GM19468 (cell line): Measurements from ENCODE around the gene GPANK1.

Source experiments
- ATAC-seq: cut with Tn5 transposase; IDR thresholded peaks from one replicate; pipeline ENCODE4 v1.9.1; 2021; ENCODE audit warnings: mild to moderate bottlenecking, moderate library complexity, moderate number of reproducible peaks; ENCODE audit not compliant: unreplicated experiment; ENCODE audit errors: extremely low read depth

Gene GPANK1

DNA sequence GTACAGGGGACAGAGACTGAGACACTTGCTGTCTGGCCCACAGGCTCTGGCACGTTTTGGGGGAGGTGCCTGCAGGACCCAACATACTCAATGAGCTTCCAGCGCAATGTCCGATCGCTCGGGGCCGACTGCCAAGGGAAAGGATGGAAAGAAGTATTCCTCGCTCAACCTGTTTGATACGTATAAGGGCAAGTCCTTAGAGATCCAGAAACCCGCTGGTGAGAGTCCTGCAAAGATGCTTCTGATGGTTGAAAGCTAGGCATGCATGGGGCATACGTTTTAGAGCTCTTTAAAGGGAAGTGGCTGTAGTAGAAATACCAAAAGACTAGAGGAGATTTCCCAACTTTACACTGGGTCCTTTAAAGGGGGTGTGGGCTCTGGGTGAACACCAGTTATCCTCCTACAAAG lies 42.1 kb downstream of the GPANK1 start:
- no peak for ATAC-seq

DNA sequence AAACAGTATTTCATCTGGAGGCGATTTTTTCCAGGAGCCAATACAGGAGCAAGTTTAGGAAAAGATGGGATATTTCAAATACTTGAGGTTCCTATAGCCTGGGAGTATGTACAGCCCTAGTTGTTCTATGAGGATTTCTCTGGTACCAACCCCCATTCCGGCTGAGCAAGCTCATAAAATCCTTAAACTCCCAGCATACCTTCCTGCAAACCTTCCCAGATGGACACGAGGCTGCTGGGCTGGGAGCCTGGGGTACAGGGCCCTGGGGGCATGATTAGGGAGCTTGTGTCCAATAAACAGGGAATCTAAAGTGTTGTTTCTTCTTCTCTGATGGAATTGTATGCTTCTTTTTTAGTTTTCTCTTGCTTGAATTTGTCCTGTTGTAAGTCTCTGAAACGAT lies 42.8 kb downstream of the GPANK1 start:
- ATAC-seq, result no peak

DNA sequence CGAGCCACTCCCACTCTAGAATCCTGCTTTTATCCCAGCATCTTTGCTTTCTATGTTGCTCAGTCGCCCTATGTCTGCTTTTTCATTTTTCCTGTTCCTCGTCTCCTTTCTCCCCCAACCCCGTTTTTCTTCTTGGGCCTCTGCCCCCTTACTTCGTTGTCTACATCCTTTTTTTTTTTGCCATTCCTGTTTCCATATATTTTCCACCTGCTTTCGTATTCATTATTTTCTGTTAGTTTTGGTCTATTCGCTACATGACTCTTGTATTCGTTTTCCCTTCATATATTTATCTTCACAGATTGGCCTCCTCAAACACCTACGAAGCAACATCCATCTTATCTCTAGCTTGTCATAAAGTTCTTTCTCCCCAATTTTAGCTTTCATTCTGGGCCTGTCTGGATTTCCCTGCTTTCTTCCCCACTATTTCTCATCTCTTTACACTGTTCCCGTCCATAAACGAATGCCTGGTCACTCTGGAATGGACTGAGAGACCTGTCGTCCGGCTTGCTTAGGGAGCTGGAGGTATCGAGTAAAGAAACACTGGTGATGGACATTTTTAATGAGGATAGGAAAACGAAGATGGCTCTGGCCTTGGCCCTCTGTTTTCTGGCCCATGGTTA lies 43.4 kb downstream of the GPANK1 start:
- ATAC-seq, result no peak

DNA sequence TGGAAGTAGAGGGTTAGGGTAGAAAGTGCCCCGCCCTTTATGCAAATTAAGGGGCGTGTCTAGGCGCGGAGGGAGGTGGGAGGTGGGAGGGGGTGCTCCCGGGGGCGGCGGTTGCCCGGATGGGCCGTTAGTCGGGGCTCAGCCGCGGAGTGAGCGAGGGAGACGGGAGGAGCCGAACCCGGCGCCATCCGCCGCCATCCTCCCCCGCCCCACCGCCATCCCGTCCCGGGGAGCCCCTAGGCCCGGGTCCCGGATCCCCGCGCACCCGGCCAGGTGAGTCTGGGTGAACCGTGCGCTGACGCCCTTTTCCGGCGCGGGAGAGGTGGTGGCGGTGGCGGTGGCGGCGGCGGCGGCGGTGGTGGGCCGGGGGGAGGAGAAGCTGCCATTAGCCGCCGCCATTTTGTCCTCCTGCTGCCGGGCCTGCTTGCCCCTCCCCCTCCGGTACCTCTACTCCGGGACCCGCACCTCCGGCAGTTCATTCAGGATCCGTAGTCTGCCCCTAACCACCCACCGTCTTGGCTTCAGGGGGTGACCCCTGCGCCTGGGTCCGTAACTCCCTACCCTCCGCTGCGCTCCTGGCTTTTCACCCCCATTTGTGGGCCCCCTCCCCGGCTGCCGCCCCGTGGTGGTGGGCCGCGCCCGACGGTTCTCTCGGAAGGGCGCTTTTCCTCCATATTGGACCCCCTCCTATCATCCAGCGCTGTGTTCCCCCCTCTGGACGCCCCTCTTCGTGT lies 44.0 kb downstream of the GPANK1 start, which contains the start of gene PRRC2A:
PRRC2A (plus strand) TSS at position 130 of the 734 bp plus-strand sequence. CDS start 2,075 bp downstream, outside the sequence.
- ATAC-seq, result no peak

DNA sequence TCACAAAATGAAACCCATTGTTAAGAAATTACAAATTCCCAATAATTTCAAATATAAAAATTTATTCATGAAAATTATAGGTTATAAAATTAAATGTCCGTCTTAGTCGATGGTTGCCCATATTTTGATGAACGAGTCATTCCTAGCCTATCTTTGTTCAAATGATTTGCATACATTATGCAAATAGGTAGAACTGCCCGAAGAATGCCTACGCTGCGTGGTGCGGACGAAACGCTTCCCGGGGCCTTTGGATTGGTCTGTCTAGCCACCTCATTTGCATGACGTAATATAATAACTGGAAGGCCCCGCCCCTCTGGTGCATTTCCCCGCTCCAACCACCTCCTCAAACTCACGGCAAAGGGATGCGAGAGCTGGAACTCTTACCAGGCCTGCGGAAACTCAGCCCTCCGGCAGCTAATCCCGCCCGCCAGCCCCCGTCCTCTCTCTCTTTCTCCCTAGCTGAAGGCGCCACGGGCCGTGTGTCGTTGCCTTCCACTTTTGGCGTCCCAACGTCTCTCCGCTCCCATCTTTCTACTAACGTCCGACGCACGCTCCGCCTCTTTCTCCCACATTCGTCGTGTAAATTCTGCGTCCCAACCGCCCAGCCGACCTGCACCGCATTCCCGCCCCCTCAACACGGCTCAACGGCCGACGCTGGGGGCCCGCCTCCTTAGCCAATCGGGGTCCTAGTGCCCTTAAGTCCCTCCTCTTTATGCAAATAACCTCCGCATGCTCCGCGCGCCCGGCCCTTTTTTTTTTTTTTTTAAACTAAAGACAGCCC lies 44.8 kb downstream of the GPANK1 start:
- ATAC-seq, result peak; percentile 77

GRCh38 chr6:31617010-31617409 lies 47.8 kb downstream of the GPANK1 start:
- no peak for ATAC-seq

DNA sequence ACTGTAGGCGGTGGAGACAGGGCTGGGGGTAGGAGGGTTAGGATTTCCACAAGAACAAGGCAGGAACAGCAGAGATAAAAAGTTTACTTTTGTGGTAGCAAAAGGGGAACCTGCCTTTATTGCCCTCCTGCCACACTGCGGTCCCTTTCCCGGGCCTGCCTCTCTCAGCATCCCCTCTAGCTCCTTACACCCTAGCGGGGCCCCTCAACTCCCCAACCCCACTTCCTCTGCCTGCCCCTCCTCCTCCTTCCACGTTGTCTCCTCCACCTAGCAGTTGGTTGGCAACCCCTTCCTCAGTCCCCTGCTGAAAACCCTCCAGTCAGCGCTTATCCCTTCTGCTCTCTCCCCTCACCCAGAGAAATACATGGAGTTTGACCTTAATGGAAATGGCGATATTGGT lies 49.0 kb downstream of the GPANK1 start:
- ATAC-seq, result no peak

DNA sequence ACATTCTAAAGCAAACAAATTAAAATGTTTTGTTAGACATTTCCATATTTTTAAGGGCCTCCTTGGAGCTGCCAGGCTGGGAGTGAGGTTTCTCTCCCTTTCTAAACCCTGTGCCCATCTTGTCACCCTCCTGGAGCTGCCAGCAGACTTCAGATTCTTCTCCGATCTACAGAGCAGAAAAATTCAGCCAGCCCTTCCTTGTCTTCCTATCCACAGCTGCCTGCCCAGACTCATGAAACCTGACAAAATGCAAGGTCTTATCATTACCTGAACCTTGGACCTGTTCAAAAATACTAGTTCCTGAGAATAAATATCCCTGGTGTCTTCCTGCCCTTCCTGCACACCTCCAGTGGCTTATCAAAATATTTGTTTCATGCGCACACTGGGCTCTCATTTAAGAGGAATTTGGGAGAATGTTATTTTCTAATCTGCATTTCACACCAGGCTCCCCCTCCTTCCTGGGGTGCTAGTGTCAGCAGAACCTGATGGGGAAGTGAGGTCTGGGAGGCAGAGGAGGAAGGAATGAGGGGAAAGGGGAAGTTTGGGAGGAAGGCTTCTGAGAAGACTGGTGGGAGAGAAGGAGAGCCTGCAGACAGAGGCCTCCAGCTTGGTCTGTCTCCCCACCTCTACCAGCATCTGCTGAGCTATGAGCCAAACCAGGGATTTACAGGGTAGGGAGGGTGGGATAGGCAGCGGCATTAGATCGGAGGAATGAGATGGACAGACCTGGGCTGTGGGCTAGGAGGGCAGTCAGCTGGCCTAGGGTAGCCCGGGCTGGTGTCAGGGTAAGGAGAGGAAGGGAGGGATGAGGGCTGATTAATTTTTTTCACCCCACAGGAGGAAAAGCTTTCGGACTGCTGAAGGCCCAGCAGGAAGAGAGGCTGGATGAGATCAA lies 49.9 kb downstream of the GPANK1 start, which contains the start of gene AIF1:
AIF1 (plus strand) TSS at position 551 of the 895 bp plus-strand sequence; CDS start at position 647, 96 bp downstream.
- ATAC-seq, result no peak

GRCh38 chr6:31614075-31614619 lies 50.6 kb downstream of the GPANK1 start:
- no peak for ATAC-seq
